ENCODE measurements around the gene KNDC1. TPM values are rescaled to one million over a fixed set of nuclear protein-coding genes. Genes with fewer than 3 reads are reported as not detected.

Gene KNDC1
- total RNA-seq, 3 donors from 2014 or later: 0.14 to 0.60 (median 0.32) TPM

GRCh38 chr10:133185421-133185820 is 25.4 kb downstream of the KNDC1 start:
- intact Hi-C loops (cut with DNase I, micrococcal nuclease): no loop called here
- no peak for ATAC-seq
- Histone ChIP-seq H3K36me3 (ENCODE audit: low read depth) (no peaks in the 10 kb centered on the region), H3K9me3 (no peaks in the 10 kb centered on the region), H3K4me3 (no peak overlapping the region), H3K4me1 (ENCODE audit: low read depth) (no peaks in the 10 kb centered on the region)
- no peak for DNase-seq
- TF ChIP-seq, protein P1, sequence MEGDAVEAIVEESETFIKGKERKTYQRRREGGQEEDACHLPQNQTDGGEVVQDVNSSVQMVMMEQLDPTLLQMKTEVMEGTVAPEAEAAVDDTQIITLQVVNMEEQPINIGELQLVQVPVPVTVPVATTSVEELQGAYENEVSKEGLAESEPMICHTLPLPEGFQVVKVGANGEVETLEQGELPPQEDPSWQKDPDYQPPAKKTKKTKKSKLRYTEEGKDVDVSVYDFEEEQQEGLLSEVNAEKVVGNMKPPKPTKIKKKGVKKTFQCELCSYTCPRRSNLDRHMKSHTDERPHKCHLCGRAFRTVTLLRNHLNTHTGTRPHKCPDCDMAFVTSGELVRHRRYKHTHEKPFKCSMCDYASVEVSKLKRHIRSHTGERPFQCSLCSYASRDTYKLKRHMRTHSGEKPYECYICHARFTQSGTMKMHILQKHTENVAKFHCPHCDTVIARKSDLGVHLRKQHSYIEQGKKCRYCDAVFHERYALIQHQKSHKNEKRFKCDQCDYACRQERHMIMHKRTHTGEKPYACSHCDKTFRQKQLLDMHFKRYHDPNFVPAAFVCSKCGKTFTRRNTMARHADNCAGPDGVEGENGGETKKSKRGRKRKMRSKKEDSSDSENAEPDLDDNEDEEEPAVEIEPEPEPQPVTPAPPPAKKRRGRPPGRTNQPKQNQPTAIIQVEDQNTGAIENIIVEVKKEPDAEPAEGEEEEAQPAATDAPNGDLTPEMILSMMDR (IDR thresholded peaks at IDR 0.05): no peak

DNA sequence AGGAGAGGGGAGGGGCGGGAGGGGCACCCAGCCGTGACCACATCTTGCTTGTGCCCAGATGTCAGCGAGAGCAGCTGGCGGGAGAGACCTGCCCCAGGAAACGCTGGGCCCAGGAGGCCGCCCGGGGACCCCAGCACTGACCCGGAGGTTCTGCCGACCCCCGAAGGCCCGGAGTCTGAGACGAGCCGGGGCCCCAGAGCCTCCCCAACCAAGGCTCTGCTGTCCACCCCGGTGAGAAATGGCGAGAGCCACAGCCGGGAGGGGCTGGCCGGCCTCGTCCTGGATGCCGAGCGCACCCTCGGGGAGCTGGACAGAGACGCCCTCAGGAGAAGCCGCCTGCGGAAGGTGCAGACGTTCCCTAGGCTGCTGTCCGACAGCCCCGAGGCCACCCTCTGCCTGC is 25.9 kb downstream of the KNDC1 start:
- peak in 1 of 3 donors; percentile 29 for DNase-seq
- no peak for ATAC-seq
- H3K9me3 ChIP-seq: no peaks in the 10 kb centered on the region
- intact Hi-C loops (cut with DNase I, micrococcal nuclease): no loop called here
- no peaks in the 10 kb centered on the region for H3K36me3 ChIP-seq (ENCODE audit: low read depth)
- TF ChIP-seq, protein P1 (IDR thresholded peaks at IDR 0.05): no peak
- H3K4me1 ChIP-seq (ENCODE audit: low read depth): no peaks in the 10 kb centered on the region
- no peak overlapping the region for H3K4me3 ChIP-seq

DNA sequence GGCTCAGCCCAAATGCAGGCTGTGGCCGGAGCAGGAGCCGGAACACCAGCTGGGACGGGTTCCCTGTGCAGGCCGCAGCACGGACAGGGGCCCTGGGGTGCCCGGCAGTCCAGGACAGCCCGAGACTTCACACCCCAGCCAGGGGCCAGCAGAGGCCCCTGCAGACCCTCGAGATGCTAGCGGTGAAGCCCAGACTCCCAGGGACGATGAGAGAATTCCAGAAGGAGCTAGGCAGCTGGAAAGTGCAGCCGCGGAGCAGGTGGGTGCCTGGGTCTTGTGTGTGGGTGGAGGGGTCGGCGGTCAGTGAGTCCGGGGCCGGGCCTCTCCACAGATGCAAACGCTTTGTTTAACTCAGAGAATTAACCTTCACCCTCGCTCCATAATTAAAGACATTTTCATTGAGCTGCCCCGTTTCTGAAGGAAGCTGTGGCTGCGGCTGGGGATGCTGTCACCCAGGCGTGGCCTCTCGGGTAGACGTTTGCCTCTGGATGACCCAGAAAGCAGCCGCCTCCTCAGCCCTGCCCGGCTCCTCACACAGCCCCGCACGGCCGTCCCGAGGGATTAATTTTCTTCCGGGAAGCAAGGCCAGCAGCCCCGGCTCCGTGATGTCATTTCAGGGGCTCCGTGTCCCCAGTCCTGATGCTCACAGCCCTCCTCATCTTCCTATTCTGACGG is 26.5 kb downstream of the KNDC1 start:
- no peak for ATAC-seq

DNA sequence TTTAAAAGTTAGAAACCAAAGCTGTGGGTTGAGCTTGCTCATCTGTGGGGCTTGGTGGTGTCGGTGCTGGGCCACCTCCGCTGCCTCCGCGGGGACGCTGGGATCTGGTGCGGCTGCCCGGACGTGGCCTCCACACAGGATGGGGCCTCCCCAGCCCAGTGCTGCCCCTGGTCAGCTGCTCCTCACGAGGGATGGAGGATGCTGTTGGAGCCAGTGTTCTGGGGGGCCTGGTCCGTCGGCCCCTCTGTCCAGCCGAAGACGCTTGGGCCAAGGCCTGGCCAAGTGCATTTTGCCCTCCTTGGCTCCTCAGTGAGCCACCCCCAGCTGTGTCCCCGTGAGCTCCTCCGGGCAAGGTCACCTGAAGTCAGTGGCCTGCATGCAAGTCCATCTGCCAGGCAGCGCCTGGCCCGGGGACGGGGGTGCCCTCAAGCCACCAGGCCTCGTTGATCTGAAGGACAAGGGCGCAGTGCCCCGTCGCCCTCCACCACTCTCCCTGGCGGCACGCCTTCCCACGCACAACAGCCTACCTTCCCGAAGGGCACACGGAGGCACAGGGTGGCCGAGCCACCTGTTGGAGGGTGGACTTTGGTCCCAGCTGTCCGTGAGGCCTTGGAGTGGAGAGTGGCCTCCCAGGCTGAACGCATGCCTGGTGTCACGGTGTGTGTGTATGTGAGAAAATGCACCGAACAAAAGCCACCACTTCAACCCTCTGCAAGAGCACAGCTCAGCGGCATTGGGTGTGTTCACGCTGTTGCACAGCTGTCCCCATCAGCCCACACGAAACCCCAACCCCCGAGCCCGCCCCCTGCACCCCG is 27.3 kb downstream of the KNDC1 start:
- Histone ChIP-seq H3K36me3 (ENCODE audit: low read depth) (no peaks in the 10 kb centered on the region), H3K9me3 (no peaks in the 10 kb centered on the region), H3K4me1 (ENCODE audit: low read depth) (no peaks in the 10 kb centered on the region), H3K4me3 (no peak overlapping the region)
- ATAC-seq (no peak), DNase-seq (peak in 1 of 3 donors; percentile 41)
- intact Hi-C loops (cut with DNase I, micrococcal nuclease): no loop called here
- TF ChIP-seq, protein P1 (IDR thresholded peaks at IDR 0.05): no peak

More for the DNA sequence above, 26.5 kb downstream of the KNDC1 start:
- TF ChIP-seq, protein P1 (IDR thresholded peaks at IDR 0.05): no peak
- Histone ChIP-seq H3K36me3 (ENCODE audit: low read depth) (no peaks in the 10 kb centered on the region), H3K4me1 (ENCODE audit: low read depth) (no peaks in the 10 kb centered on the region), H3K9me3 (no peaks in the 10 kb centered on the region), H3K4me3 (no peak overlapping the region)
- peak in 1 of 3 donors; percentile 22 for DNase-seq
- intact Hi-C loops (cut with DNase I, micrococcal nuclease): no loop called here

GRCh38 chr10:133187906-133188681 is 28.1 kb downstream of the KNDC1 start:
- intact Hi-C loops (cut with DNase I, micrococcal nuclease): no loop called here
- H3K9me3 ChIP-seq: no peaks in the 10 kb centered on the region
- H3K4me1 ChIP-seq (ENCODE audit: low read depth): no peaks in the 10 kb centered on the region
- H3K4me3 ChIP-seq: no peak overlapping the region
- ATAC-seq: no peak
- peak in 1 of 3 donors; percentile 32 for DNase-seq
- TF ChIP-seq, protein P1 (IDR thresholded peaks at IDR 0.05): no peak
- no peaks in the 10 kb centered on the region for H3K36me3 ChIP-seq (ENCODE audit: low read depth)

Data from mucosa of descending colon (tissue), 3 donors.